Stimulated activated CD4-positive, alpha-beta T cell treated with anti-CD3 and anti-CD28 coated beads, Interleukin-12 subunit alpha, Interleukin-12 subunit beta, amount 100 ng/mL, for 48 hours (primary cell): ENCODE results near the gene ANKS3.

Experiments used
- DNase-seq, 3 donors: peaks; one replicate each; pipeline ENCODE4 v3.0.0-alpha.2; 2020; ENCODE audit warnings: low read depth in 2 of 3, low spot score in 1 of 3

The ANKS3 gene

GRCh38 chr16:4685776-4686496, 48.1 kb downstream of the ANKS3 start:
- DNase-seq = no peak

- no peak for DNase-seq
Measured at GRCh38 chr16:4685292-4685691, 48.8 kb downstream of the ANKS3 start.

GRCh38 chr16:4684763-4685162, 49.3 kb downstream of the ANKS3 start:
- DNase-seq = no peak

GRCh38 chr16:4684058-4684715, 49.9 kb downstream of the ANKS3 start:
- no peak for DNase-seq

GRCh38 chr16:4683255-4684057, 50.6 kb downstream of the ANKS3 start:
- DNase-seq = no peak

GRCh38 chr16:4682616-4683254, 51.3 kb downstream of the ANKS3 start:
- DNase-seq = peak in 2 of 3 donors; percentile 17 to 40

GRCh38 chr16:4682084-4682591, 51.9 kb downstream of the ANKS3 start:
- no peak for DNase-seq

- no peak for DNase-seq
Measured at GRCh38 chr16:4681471-4682083, 52.5 kb downstream of the ANKS3 start.

GRCh38 chr16:4680673-4681470, 53.2 kb downstream of the ANKS3 start:
- DNase-seq = no peak

GRCh38 chr16:4679850-4680636, 54.0 kb downstream of the ANKS3 start:
- DNase-seq = no peak

GRCh38 chr16:4679156-4679849, 54.8 kb downstream of the ANKS3 start:
- DNase-seq = no peak

- no peak for DNase-seq
Measured at GRCh38 chr16:4678596-4678995, 55.5 kb downstream of the ANKS3 start.

GRCh38 chr16:4677994-4678393, 56.1 kb downstream of the ANKS3 start:
- no peak for DNase-seq

- no peak for DNase-seq
Measured at GRCh38 chr16:4677390-4677789, 56.7 kb downstream of the ANKS3 start.

- DNase-seq = no peak
Measured at GRCh38 chr16:4676831-4677230, 57.2 kb downstream of the ANKS3 start.

- peak; percentile 43 to 68 (median 60) for DNase-seq
Measured at GRCh38 chr16:4675864-4676786, 57.9 kb downstream of the ANKS3 start.

- no peak for DNase-seq
Measured at GRCh38 chr16:4674926-4675530, 59.0 kb downstream of the ANKS3 start.
